HG02852 (cell line): ENCODE results near the gene TBC1D2B.

Experiments used
- ATAC-seq: cut with Tn5 transposase; IDR thresholded peaks from one replicate; pipeline ENCODE4 v1.9.1; 2021; ENCODE audit warnings: mild to moderate bottlenecking, moderate library complexity; ENCODE audit not compliant: unreplicated experiment

Gene TBC1D2B

GRCh38 chr15:78055919-78056713 is 21.4 kb downstream of the TBC1D2B start:
- no peak for ATAC-seq

- no peak for ATAC-seq
Observed at GRCh38 chr15:78054966-78055365, 22.5 kb downstream of the TBC1D2B start.

GRCh38 chr15:78054518-78054917 is 23.0 kb downstream of the TBC1D2B start:
- no peak for ATAC-seq

GRCh38 chr15:78052545-78052944 is 25.0 kb downstream of the TBC1D2B start:
- no peak for ATAC-seq

- no peak for ATAC-seq
Observed at GRCh38 chr15:78052001-78052401, 25.5 kb downstream of the TBC1D2B start.

- ATAC-seq, result no peak
Observed at GRCh38 chr15:78051596-78051995, 25.9 kb downstream of the TBC1D2B start.

GRCh38 chr15:78050826-78051225 is 26.7 kb downstream of the TBC1D2B start:
- ATAC-seq, result no peak

- ATAC-seq, result peak; percentile 18
Observed at GRCh38 chr15:78050441-78050809, 27.1 kb downstream of the TBC1D2B start.

GRCh38 chr15:78049691-78050440 is 27.6 kb downstream of the TBC1D2B start:
- peak; percentile 81 for ATAC-seq

- ATAC-seq, result no peak
Observed at GRCh38 chr15:78048628-78048920, 28.9 kb downstream of the TBC1D2B start.

- ATAC-seq, result no peak
Observed at GRCh38 chr15:78047761-78048627, 29.5 kb downstream of the TBC1D2B start.

GRCh38 chr15:78046796-78047341 is 30.6 kb downstream of the TBC1D2B start:
- no peak for ATAC-seq

GRCh38 chr15:78045189-78045588 is 32.3 kb downstream of the TBC1D2B start:
- no peak for ATAC-seq

GRCh38 chr15:78044407-78045155 is 32.9 kb downstream of the TBC1D2B start:
- ATAC-seq, result no peak

GRCh38 chr15:78041946-78042345 is 35.6 kb downstream of the TBC1D2B start:
- no peak for ATAC-seq

GRCh38 chr15:78040653-78041244 is 36.8 kb downstream of the TBC1D2B start:
- no peak for ATAC-seq

GRCh38 chr15:78038585-78039247 is 38.8 kb downstream of the TBC1D2B start:
- ATAC-seq, result no peak

- no peak for ATAC-seq
Observed at GRCh38 chr15:78037779-78038305, 39.7 kb downstream of the TBC1D2B start.

- ATAC-seq, result no peak
Observed at GRCh38 chr15:78037328-78037727, 40.2 kb downstream of the TBC1D2B start.
